AG10803 (cell line): Measurements from ENCODE around the gene DMPK.

ENCODE experiments used
- DNase-seq: peaks from one replicate; pipeline ENCODE4 v3.0.0; 2010; ENCODE audit warnings: low read depth
- H3K4me3 ChIP-seq: 2 replicates; pipeline ENCODE4 v1.5.1; 2011; ENCODE audit warnings: mild to moderate bottlenecking, low read length, control low read depth
- CTCF ChIP-seq: conservative IDR thresholded peaks from 2 replicates; pipeline ENCODE4 v1.5.1; 2011; ENCODE audit warnings: mild to moderate bottlenecking, low read length, control low read depth, inconsistent platforms

Gene DMPK

GRCh38 chr19:45767881-45768654 lies 14.2 kb downstream of the DMPK start:
- no peak for TF ChIP-seq CTCF
- H3K4me3 ChIP-seq: peak overlapping the region; percentile 91
- peak; percentile 73 for DNase-seq

- peak; percentile 82 for DNase-seq
These were observed 14.8 kb downstream of the DMPK start for GRCh38 chr19:45767410-45767880.

GRCh38 chr19:45766869-45767346 lies 15.4 kb downstream of the DMPK start:
- no peak for TF ChIP-seq CTCF
- peak overlapping the region; percentile 91 for H3K4me3 ChIP-seq
- no peak for DNase-seq

More at GRCh38 chr19:45767410-45767880, 14.8 kb downstream of the DMPK start:
- H3K4me3 ChIP-seq: peak overlapping the region; percentile 91
- no peak for TF ChIP-seq CTCF

DNA sequence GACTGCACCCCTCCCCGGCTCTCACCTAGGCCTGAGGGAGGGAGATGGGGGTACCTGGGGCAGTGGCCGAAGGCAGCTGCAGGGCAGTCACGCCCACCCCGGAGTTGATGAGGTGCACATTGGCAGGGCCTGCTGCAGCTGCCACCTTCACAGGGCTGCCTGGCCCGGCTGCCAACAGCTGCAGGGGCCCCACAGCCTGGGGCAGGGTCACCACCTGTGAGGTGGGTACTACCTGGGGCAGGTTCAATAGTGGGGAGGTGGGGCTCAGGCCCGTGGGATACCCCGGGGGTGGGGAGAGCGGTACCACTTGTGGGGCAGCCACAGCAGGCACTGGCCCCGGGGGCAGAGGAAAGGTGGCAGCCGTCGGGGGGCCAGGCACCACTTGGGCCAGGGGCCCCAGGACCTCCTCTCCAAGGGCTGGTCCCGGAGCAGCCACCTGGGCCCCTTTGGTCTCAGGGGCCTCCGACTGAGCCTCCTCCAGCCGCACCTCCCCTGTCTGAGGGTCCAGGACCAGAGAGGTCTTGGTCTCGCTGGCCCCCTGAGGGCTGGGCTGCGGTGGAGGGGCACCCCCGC lies 15.9 kb downstream of the DMPK start:
- TF ChIP-seq CTCF: no peak
- H3K4me3 ChIP-seq: peak overlapping the region; percentile 91
- no peak for DNase-seq

DNA sequence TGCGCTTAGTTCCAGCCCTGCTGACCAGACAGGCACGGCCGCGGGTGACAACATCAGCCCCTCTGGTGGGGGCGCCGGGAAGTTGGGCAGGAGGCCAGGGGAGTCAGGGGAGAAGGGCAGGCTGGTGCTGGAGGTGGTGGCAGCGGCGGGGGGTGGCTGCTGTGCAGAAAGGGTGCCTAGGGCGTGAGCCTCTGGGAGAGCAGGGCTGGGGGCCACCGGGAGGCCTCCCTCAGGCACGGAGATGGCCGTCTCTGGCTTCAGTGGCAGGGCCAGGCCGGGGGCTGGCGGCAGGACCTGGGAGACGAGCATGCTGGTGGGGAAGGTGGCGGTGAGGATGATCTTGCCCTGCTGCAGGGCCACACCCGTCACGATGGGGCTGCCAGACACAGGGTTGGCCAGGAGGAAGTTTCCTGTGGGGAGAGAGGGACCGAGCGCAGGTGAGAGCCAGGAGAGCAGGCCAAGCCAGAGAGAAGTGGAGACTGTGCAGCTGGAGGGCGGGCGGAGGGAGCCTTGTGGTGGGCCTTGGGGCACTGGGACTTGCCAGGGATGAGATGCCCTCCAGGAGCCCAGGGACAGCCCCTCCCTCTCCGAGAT lies 16.5 kb downstream of the DMPK start:
- no peak overlapping the region; the same call in 1 of the 2 replicates for H3K4me3 ChIP-seq
- DNase-seq: no peak
- TF ChIP-seq CTCF: no peak

- no peak for DNase-seq
- H3K4me3 ChIP-seq: no peak overlapping the region
- no peak for TF ChIP-seq CTCF
These were observed 17.2 kb downstream of the DMPK start for GRCh38 chr19:45764945-45765701.
